Mesendoderm (in vitro differentiated cells): Measurements from ENCODE around the gene KNSTRN.

Experiments
- DNase-seq: peaks from one replicate; pipeline ENCODE4 v3.0.0; 2013
- H2AK5ac ChIP-seq: 2 replicates; pipeline ENCODE4 v1.6.1; 2013; ENCODE audit warnings: low read length, inconsistent platforms
- H2BK120ac ChIP-seq: 2 replicates; pipeline ENCODE4 v1.6.1; 2013; ENCODE audit warnings: low read depth, mild to moderate bottlenecking, low read length, moderate library complexity, mixed read lengths
- H2BK15ac ChIP-seq: replicated peaks from 2 replicates; pipeline ENCODE4 v1.6.1; 2013; ENCODE audit warnings: low read depth, mild to moderate bottlenecking, moderate library complexity
- H2BK5ac ChIP-seq: 2 replicates; pipeline ENCODE4 v1.6.1; 2013; ENCODE audit warnings: low read length, inconsistent platforms
- H3K18ac ChIP-seq: 2 replicates; pipeline ENCODE4 v1.6.1; 2013; ENCODE audit warnings: mild to moderate bottlenecking, low read length, mixed read lengths
- H3K23ac ChIP-seq: one replicate; pipeline ENCODE4 v1.6.1; 2013; ENCODE audit warnings: low read length
- H3K27ac ChIP-seq: 2 replicates; pipeline ENCODE4 v1.5.1; 2013; ENCODE audit warnings: low read depth, mild to moderate bottlenecking, inconsistent platforms, low read length, moderate library complexity
- H3K27me3 ChIP-seq: 2 replicates; pipeline ENCODE4 v1.6.1; 2013; ENCODE audit warnings: low read length, control low read depth, mild to moderate bottlenecking, inconsistent platforms; ENCODE audit not compliant: insufficient read depth, poor library complexity
- H3K36me3 ChIP-seq: 2 replicates; pipeline ENCODE4 v1.6.1; 2013; ENCODE audit warnings: low read length, inconsistent platforms; ENCODE audit not compliant: control insufficient read depth, insufficient read depth
- H3K4ac ChIP-seq: one replicate; pipeline ENCODE4 v1.6.1; 2013; ENCODE audit warnings: low read depth, mild to moderate bottlenecking, low read length, moderate library complexity
- H3K4me1 ChIP-seq: 2 replicates; pipeline ENCODE4 v1.6.1; 2013; ENCODE audit warnings: low read depth, low read length, inconsistent platforms; ENCODE audit not compliant: control insufficient read depth
- H3K4me2 ChIP-seq: 2 replicates; pipeline ENCODE4 v1.6.1; 2013; ENCODE audit warnings: low read length
- H3K4me3 ChIP-seq: 2 replicates; pipeline ENCODE4 v1.5.1; 2013; ENCODE audit warnings: mild to moderate bottlenecking, low read length
- H3K56ac ChIP-seq: one replicate; pipeline ENCODE4 v1.6.1; 2013; ENCODE audit warnings: low read length
- H3K79me1 ChIP-seq: 2 replicates; pipeline ENCODE4 v1.6.1; 2013; ENCODE audit warnings: low read length, inconsistent platforms
- H3K79me2 ChIP-seq: 2 replicates; pipeline ENCODE4 v1.6.1; 2013; ENCODE audit warnings: mild to moderate bottlenecking, low read length; ENCODE audit not compliant: control insufficient read depth, insufficient read depth
- H3K9ac ChIP-seq: 2 replicates; pipeline ENCODE4 v1.6.1; 2013; ENCODE audit warnings: low read length, inconsistent platforms
- H4K5ac ChIP-seq: one replicate; pipeline ENCODE4 v1.6.1; 2013; ENCODE audit warnings: low read length
- H4K8ac ChIP-seq: one replicate; pipeline ENCODE4 v1.6.1; 2013; ENCODE audit warnings: low read depth, mild to moderate bottlenecking, control low read depth, low read length, moderate library complexity
- WGBS: extraction: QIAGEN DNeasy Blood & Tissue Kit; methylation state at CpG from one replicate; pipeline ENCODE4 v1.1.7; 2013; ENCODE audit warnings: low lambda C conversion rate, missing lambda C conversion rate; ENCODE audit not compliant: insufficient coverage; ENCODE audit errors: extremely low coverage; 5-methylcytosine and 5-hydroxymethylcytosine counted together

The KNSTRN gene

DNA sequence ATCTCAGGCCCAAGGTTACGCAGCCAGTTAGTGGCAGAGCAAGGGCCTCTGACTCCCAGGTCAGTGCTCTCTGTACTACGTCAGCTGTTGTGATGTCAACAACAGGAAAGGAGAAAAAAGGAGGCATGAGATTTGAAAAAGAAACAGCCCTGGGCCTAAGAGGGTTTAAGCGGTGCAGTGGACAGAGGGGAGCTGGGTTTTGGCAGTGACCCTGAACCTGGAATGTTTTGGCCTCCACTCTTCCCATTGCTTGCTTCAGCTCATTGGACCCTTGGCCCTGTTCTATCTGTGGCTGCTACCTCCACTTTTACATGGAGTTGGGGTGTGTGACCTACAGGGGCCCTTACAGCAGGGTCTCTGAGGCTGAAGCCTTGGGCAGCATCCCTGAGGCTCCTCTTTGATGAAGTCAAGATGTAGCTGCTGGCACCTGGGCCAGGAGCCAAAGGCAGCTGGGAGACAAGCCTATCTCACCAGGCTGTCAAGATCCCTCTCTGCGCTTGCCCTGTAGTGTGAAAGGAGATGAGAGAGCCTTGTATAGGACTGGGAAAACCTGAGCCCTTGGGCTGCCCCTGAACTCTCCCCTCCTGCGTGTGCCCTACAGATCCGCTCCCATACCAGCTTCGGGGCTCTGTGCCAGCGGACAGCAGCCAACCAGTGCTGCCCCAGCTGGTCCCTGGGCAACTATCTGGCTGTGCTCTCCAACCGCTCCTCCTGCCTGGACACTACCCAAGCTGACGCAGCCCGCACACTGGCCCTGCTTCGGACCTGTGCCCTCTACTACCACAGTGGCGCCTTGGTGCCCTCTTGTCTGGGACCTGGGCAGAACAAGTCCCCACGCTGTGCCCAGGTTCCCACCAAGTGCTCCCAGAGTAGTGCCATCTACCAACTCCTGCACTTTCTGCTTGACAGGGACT lies 15.8 kb upstream of the KNSTRN start:
- no peak overlapping the region for H3K4ac ChIP-seq
- no peaks in the 10 kb centered on the region for H3K79me1 ChIP-seq
- no peak overlapping the region for H3K18ac ChIP-seq
- WGBS = no CpG with 5 or more reads among the region's 14 CpGs
- H4K8ac ChIP-seq = no peak overlapping the region
- no peaks in the 10 kb centered on the region for H3K27me3 ChIP-seq
- H2BK15ac ChIP-seq = no peak overlapping the region
- no peaks in the 10 kb centered on the region for H3K79me2 ChIP-seq
- no peak overlapping the region for H3K9ac ChIP-seq
- no peaks in the 10 kb centered on the region for H3K36me3 ChIP-seq
- no peaks in the 10 kb centered on the region for H3K4me1 ChIP-seq
- no peak overlapping the region for H3K27ac ChIP-seq
- DNase-seq = no peak
- no peak overlapping the region for H4K5ac ChIP-seq
- no peak overlapping the region for H3K4me2 ChIP-seq
- no peak overlapping the region for H2AK5ac ChIP-seq
- H2BK5ac ChIP-seq = no peak overlapping the region
- H3K4me3 ChIP-seq = no peak overlapping the region
- no peak overlapping the region for H3K23ac ChIP-seq
- no peak overlapping the region for H3K56ac ChIP-seq
- H2BK120ac ChIP-seq = no peak overlapping the region

DNA sequence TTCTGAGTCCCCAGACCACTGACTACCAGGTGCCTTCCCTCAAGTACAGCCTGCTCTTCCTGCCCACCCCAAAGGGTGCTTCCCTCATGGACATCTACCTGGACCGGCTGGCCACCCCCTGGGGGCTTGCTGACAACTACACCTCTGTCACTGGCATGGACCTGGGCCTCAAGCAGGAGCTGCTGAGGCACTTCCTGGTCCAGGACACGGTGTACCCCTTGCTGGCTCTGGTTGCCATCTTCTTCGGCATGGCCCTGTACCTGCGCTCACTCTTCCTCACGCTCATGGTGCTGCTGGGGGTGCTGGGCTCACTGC lies 15.2 kb upstream of the KNSTRN start:
- DNase-seq = no peak
- no peaks in the 10 kb centered on the region for H3K27me3 ChIP-seq
- H3K4ac ChIP-seq = no peak overlapping the region

DNA sequence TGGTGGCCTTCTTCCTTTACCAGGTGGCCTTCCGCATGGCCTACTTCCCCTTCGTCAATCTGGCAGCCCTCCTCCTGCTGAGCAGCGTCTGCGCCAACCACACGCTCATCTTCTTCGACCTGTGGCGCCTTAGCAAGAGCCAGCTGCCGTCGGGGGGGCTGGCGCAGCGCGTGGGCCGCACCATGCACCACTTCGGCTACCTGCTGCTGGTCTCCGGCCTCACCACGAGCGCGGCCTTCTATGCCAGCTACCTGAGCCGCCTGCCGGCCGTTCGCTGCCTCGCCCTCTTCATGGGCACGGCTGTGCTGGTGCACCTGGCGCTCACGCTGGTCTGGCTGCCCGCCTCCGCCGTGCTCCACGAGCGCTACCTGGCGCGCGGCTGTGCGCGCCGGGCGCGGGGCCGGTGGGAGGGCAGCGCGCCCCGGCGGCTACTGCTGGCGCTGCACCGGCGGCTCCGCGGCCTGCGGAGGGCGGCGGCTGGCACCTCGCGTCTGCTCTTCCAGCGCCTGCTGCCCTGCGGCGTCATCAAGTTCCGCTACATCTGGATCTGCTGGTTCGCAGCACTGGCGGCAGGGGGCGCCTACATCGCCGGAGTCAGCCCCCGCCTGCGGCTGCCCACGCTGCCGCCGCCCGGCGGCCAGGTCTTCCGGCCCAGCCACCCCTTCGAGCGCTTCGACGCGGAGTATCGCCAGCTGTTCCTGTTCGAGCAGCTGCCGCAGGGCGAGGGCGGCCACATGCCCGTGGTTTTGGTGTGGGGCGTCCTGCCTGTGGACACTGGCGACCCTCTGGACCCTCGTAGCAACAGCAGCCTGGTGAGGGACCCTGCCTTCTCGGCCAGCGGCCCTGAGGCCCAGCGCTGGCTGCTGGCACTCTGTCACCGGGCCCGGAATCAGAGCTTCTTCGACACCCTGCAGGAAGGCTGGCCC lies 14.6 kb upstream of the KNSTRN start:
- H3K4me3 ChIP-seq = no peak overlapping the region
- no peaks in the 10 kb centered on the region for H3K27me3 ChIP-seq
- no peak overlapping the region for H3K18ac ChIP-seq

More for the DNA sequence above, 15.2 kb upstream of the KNSTRN start:
- Histone ChIP-seq H3K79me2 (no peaks in the 10 kb centered on the region), H3K79me1 (no peaks in the 10 kb centered on the region), H3K4me3 (no peak overlapping the region), H3K4me1 (no peaks in the 10 kb centered on the region), H2BK15ac (no peak overlapping the region), H2AK5ac (no peak overlapping the region), H3K4me2 (no peak overlapping the region), H3K27ac (no peak overlapping the region), H3K36me3 (no peaks in the 10 kb centered on the region), H3K9ac (peak overlapping the region; percentile 21), H4K8ac (no peak overlapping the region), H3K56ac (peak overlapping the region; percentile 59), H2BK120ac (no peak overlapping the region), H3K18ac (no peak overlapping the region), H3K23ac (peak overlapping the region; percentile 86), H2BK5ac (no peak overlapping the region), H4K5ac (no peak overlapping the region)
- WGBS = no CpG with 5 or more reads among the region's 5 CpGs

DNA sequence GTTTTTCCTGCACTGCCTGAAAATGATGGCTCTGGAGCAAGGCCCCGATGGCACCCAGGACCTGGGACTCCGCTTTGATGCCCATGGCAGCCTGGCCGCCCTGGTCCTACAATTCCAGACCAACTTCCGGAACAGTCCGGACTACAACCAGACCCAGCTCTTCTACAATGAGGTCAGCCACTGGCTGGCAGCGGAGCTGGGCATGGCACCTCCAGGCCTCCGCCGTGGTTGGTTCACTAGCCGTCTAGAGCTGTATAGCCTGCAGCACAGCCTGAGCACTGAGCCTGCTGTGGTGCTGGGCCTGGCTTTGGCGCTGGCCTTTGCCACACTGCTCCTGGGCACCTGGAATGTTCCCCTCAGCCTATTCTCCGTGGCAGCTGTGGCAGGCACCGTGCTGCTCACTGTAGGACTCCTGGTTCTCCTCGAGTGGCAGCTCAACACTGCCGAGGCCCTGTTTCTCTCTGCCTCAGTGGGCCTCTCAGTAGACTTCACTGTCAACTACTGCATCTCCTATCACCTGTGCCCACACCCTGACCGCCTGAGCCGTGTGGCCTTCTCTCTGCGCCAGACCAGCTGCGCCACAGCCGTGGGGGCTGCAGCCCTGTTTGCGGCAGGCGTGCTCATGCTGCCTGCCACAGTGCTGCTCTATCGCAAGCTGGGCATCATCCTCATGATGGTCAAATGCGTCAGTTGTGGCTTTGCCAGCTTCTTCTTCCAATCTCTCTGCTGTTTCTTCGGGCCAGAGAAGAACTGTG lies 13.6 kb upstream of the KNSTRN start:
- peak overlapping the region; percentile 1 for H3K4ac ChIP-seq
- H2BK120ac ChIP-seq = no peak overlapping the region
- H2BK5ac ChIP-seq = no peak overlapping the region
- peaks cover 2% of the 10 kb centered on the region for H3K4me1 ChIP-seq
- no peaks in the 10 kb centered on the region for H3K79me1 ChIP-seq
- WGBS = no CpG with 5 or more reads among the region's 24 CpGs
- H3K27ac ChIP-seq = no peak overlapping the region
- no peak overlapping the region for H2BK15ac ChIP-seq
- no peak overlapping the region for H3K4me3 ChIP-seq
- no peak overlapping the region for H4K5ac ChIP-seq
- H3K36me3 ChIP-seq = no peaks in the 10 kb centered on the region
- no peak overlapping the region for H3K18ac ChIP-seq
- H3K4me2 ChIP-seq = no peak overlapping the region
- H3K79me2 ChIP-seq = no peaks in the 10 kb centered on the region
- DNase-seq = no peak
- no peak overlapping the region for H3K23ac ChIP-seq
- H2AK5ac ChIP-seq = no peak overlapping the region
- no peak overlapping the region for H4K8ac ChIP-seq
- H3K27me3 ChIP-seq = no peaks in the 10 kb centered on the region
- no peak overlapping the region for H3K56ac ChIP-seq
- H3K9ac ChIP-seq = no peak overlapping the region

More for the DNA sequence above, 14.6 kb upstream of the KNSTRN start:
- no peaks in the 10 kb centered on the region for H3K36me3 ChIP-seq
- peak overlapping the region; percentile 85 for H3K56ac ChIP-seq
- H2AK5ac ChIP-seq = no peak overlapping the region
- H4K5ac ChIP-seq = no peak overlapping the region
- no peak overlapping the region for H2BK120ac ChIP-seq
- DNase-seq = peak; percentile 97
- peak overlapping the region; percentile 46 for H3K9ac ChIP-seq
- no peak overlapping the region for H3K27ac ChIP-seq
- peak overlapping the region; percentile 1 for H3K4ac ChIP-seq
- H2BK15ac ChIP-seq = no peak overlapping the region
- WGBS = no CpG with 5 or more reads among the region's 91 CpGs
- peak overlapping the region; percentile 86 for H3K23ac ChIP-seq
- no peak overlapping the region for H2BK5ac ChIP-seq
- peaks cover 2% of the 10 kb centered on the region for H3K4me1 ChIP-seq
- no peaks in the 10 kb centered on the region for H3K79me2 ChIP-seq
- peak overlapping the region; percentile 68 for H3K4me2 ChIP-seq
- no peak overlapping the region for H4K8ac ChIP-seq
- no peaks in the 10 kb centered on the region for H3K79me1 ChIP-seq

DNA sequence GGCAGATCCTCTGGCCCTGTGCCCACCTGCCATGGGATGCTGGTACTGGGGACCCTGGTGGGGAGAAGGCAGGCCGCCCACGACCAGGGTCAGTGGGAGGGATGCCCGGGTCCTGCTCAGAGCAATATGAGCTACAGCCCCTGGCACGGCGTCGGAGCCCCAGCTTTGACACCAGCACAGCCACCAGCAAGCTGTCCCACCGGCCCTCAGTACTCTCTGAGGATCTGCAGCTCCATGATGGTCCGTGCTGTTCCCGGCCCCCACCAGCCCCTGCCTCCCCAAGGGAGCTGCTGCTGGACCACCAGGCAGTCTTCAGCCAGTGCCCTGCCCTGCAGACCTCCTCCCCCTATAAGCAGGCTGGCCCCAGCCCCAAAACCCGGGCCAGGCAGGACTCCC lies 13.0 kb upstream of the KNSTRN start:
- no peak overlapping the region for H3K4me2 ChIP-seq
- H3K23ac ChIP-seq = no peak overlapping the region
- no peaks in the 10 kb centered on the region for H3K79me1 ChIP-seq
- no peak overlapping the region for H3K4ac ChIP-seq
- no peak overlapping the region for H3K18ac ChIP-seq
- H3K56ac ChIP-seq = no peak overlapping the region
- H2BK5ac ChIP-seq = no peak overlapping the region
- peaks cover 2% of the 10 kb centered on the region for H3K4me1 ChIP-seq
- no CpG with 5 or more reads among the region's 10 CpGs for WGBS
- no peak overlapping the region for H4K8ac ChIP-seq
- H3K27ac ChIP-seq = no peak overlapping the region
- no peak overlapping the region for H2BK120ac ChIP-seq
- no peaks in the 10 kb centered on the region for H3K79me2 ChIP-seq
- DNase-seq = no peak
- no peak overlapping the region for H2AK5ac ChIP-seq
- H3K36me3 ChIP-seq = no peaks in the 10 kb centered on the region
- H2BK15ac ChIP-seq = no peak overlapping the region
- H3K27me3 ChIP-seq = no peaks in the 10 kb centered on the region
- H3K9ac ChIP-seq = no peak overlapping the region
- no peak overlapping the region for H3K4me3 ChIP-seq
- H4K5ac ChIP-seq = no peak overlapping the region
